ENCODE measurements around the gene NDUFB7. TPM values are rescaled to one million over a fixed set of nuclear protein-coding genes. Genes with fewer than 3 reads are reported as not detected.

The NDUFB7 gene
- total and polyA plus RNA-seq, 2 of the 8 experiments (the other 6 are each of a cell fraction or from before 2014, with no cell fraction given), result 151 to 740 TPM

DNA sequence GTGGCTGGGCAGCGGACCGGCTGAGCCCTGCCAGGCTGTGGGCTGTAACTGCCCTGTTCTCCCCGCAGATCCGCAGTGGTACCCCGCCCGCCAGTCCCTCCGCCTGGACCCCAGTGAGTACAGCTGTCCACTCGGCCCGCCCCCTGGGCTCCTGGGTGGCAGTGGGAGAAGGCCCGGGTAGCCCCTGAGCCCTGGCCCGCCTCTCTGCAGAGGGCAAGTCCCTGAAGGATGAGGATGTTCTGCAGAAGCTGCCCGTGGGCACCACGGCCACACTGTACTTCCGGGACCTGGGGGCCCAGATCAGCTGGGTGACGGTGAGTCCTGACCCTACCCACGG lies 8.3 kb downstream of the NDUFB7 start:
- Histone ChIP-seq H3K79me1 (ENCODE audit: low read depth, low read length) (peaks cover 5% of the 10 kb centered on the region), H4K91ac (replicated peaks; ENCODE audit: insufficient read length, low read length) (no peak overlapping the region), H3K23me2 (ENCODE audit: low read depth, low read length) (no peaks in the 10 kb centered on the region), H2AK5ac (ENCODE audit: low read depth, low read length) (no peak overlapping the region), H2BK120ac (replicated peaks; ENCODE audit: low read depth, low read length) (no peak overlapping the region), H2BK5ac (ENCODE audit: low read depth, low read length) (peak overlapping the region; percentile 90; the same call in 1 of the 2 replicates), H3K9ac (replicated peaks in 1 of 4; ENCODE audit: extremely low read depth in 1 of 4, low read depth in 3 of 4, low read length in 3 of 4) (no peak overlapping the region), H3K14ac (ENCODE audit: insufficient read length) (no peak overlapping the region), H2AFZ (ENCODE audit: low read length) (no peak overlapping the region), H3K9me3 (ENCODE audit: insufficient read depth in 2 of 2, low read depth in 1 of 2, low read length in 1 of 2) (no peaks in the 10 kb centered on the region), H2BK20ac (ENCODE audit: low read length) (peak overlapping the region; percentile 32; the same call in 1 of the 2 replicates), H3K18ac (ENCODE audit: extremely low read depth, low read length) (peak overlapping the region; percentile 78; the same call in 1 of the 2 replicates), H3K56ac (replicated peaks; ENCODE audit: insufficient read length, low read depth, low read length) (no peak overlapping the region), H3K27ac (ENCODE audit: low read depth, low read length) (peak overlapping the region; percentile 6; the same call in 1 of the 2 replicates), H3K4me2 (ENCODE audit: insufficient read depth in 1 of 2, low read depth in 2 of 2, low read length in 2 of 2) (no peak overlapping the region; a peak in 1 of 4 replicates), H3K4me1 (replicated peaks in 1 of 4; ENCODE audit: control insufficient read depth in 3 of 4, insufficient read depth in 4 of 4, low read length in 3 of 4) (peaks cover 0 to 41% (median 34%) of the 10 kb centered on the region in 4 experiments; a peak in 6 of 7 replicates), H3K4me3 (ENCODE audit: extremely low read depth in 1 of 4, insufficient read depth in 2 of 4, low read depth in 3 of 4, low read length in 4 of 4) (no peak overlapping the region), H2BK15ac (ENCODE audit: low read length) (0 out of 2 replicates have a peak overlapping the region, but pooled peaks have one; percentile 2), H3K36me3 (ENCODE audit: control insufficient read depth in 2 of 4, insufficient read depth in 4 of 4, low read length in 3 of 4) (peaks cover 0 to 16% (median 6%) of the 10 kb centered on the region in 4 experiments; a peak in 3 of 8 replicates), H4K20me1 (replicated peaks in 1 of 2; ENCODE audit: control insufficient read depth in 1 of 2, insufficient read depth in 2 of 2, low read length in 2 of 2) (peaks cover 2 to 16% of the 10 kb centered on the region in 2 experiments), H3K23ac (ENCODE audit: insufficient read length) (no peak overlapping the region), H3K27me3 (replicated peaks in 1 of 4; ENCODE audit: control insufficient read depth in 3 of 4, extremely low read depth in 1 of 4, insufficient read depth in 3 of 4, low read length in 3 of 4) (no peaks in the 10 kb centered on the region), H4K8ac (ENCODE audit: extremely low read depth, insufficient read depth, low read length) (no peak overlapping the region; the same call in 1 of the 2 replicates), H3K79me2 (ENCODE audit: control insufficient read depth in 1 of 2, insufficient read depth in 2 of 2, low read length in 2 of 2) (peaks cover 0 to 17% of the 10 kb centered on the region in 2 experiments; a peak in 1 of 4 replicates), H3K4ac (replicated peaks; ENCODE audit: insufficient read length, low read depth, low read length) (no peak overlapping the region), H2BK12ac (ENCODE audit: low read depth, low read length) (no peak overlapping the region; the same call in 1 of the 2 replicates), H4K5ac (ENCODE audit: insufficient read length, low read depth, low read length) (no peak overlapping the region)
- DNase-seq (ENCODE audit: low read depth in 1 of 2, low spot score in 2 of 2), result peak in 1 of 2 experiments; percentile 49
- TF ChIP-seq TAF7 (optimal IDR thresholded peaks at IDR 0.05; ENCODE audit: borderline replicate concordance, low read depth, low read length) (no peak), TBP (IDR thresholded peaks at IDR 0.05; ENCODE audit: low read depth, low read length) (no peak), FOSL1 (IDR thresholded peaks at IDR 0.05; ENCODE audit: insufficient read depth, low read depth, low read length) (no peak), NANOG (IDR thresholded peaks at IDR 0.05; ENCODE audit: insufficient read depth, low read depth, low read length, poor library complexity, severe bottlenecking) (no peak), CEBPB (IDR thresholded peaks at IDR 0.05; ENCODE audit: low read depth, low read length) (no peak), CREB1 (IDR thresholded peaks at IDR 0.05) (no peak), SIRT6 (IDR thresholded peaks at IDR 0.05; ENCODE audit: low read length) (no peak), SIX5 (IDR thresholded peaks at IDR 0.05; ENCODE audit: low read depth, low read length) (no peak), NRF1 (IDR thresholded peaks at IDR 0.05; ENCODE audit: low read depth, low read length) (no peak), JUN (IDR thresholded peaks at IDR 0.05; ENCODE audit: low read depth, low read length) (no peak)
- WGBS, 2 experiments (ENCODE audit: extremely low coverage in 1 of 2, insufficient coverage in 1 of 2, insufficient read length in 1 of 2, insufficient replicate concordance in 2 of 2, low coverage in 1 of 2, low lambda C conversion rate in 2 of 2, missing lambda C conversion rate in 1 of 2), result 90% methylated on average over 16 of the region's 16 CpGs; no CpG with 5 or more reads in 1 of the 2 experiments
- ChIA-PET CTCF (ENCODE audit: partially characterized antibody) (interaction anchor here (1.0 to 3.1 kb wide), 4 partner anchors 10 to 222 kb away, joined by 3 to 13 read pairs (median 6); partner anchors contain the start of gene ZNF333), POLR2A (ENCODE audit: partially characterized antibody) (interaction anchor here (1.2 to 3.2 kb wide), 2 partner anchors 9 to 13 kb away, joined by 4 to 11 read pairs; partner anchors contain the start of gene NDUFB7)
- no peak for FAIRE-seq

All from H1 (cell line).